CD4-positive, alpha-beta T cell treated with Interferon gamma for 1 hour (primary cell): Measurements from ENCODE around the gene C20orf204.

Experiments
- DNase-seq: peaks from one replicate; pipeline ENCODE4 v3.0.0-alpha.2; 2020

Gene C20orf204

DNA sequence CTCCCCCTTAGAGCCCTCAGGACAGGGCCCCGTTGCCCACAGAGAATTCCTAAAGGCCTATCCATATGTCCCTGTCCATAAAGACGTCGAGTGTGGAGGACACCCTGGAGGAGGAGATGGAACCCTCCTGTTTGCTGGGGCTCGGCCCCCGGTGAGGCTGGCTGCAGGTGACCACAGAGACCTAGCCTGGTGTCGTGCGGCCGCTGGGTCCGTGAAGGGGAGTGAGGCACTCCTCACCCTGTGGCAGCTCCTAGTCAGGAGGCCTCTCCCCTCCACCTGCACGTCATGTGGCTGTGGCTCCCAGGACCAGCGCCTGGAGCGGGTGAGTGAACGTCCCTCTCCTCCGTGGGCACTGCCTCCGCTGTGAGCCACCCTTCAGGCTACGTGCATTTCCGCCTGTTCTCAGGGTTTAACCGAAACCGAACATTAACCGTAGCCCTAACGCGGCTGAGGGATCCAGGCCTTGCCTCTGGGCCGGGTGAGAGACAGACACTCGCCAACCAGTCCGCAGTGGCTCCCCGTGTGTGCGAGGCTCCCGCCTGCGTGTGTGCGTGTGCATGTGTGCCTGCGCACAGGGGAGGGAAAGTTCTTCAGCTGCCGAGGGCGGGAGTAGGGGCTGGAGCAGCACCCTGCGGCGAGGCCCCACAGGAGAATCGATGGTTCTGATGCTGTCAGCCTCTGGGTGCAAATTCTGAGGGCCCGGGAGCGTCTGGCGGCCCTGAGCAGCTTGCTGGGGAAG lies 21.1 kb downstream of the C20orf204 start:
- no peak for DNase-seq

GRCh38 chr20:64057628-64058498 lies 21.9 kb downstream of the C20orf204 start:
- peak; percentile 71 for DNase-seq

DNA sequence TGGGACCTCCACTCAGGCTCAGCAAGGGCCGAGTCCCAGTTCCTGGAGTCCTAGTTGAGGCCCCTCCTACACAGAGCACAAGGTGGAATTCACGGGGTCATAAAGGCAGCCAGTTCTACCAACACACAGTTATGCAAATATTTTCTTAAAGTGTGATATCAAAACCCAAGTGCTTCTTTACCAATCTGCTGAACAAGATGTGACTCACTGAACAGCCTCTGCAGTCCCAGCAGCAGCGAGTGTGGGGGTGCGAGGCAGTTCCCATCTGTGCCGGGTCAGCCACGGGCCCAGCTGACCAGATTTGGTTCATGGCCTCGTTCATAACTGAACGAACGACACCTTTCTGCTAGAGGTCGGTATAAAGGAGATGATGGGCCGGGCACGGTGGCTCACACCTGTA lies 22.6 kb downstream of the C20orf204 start:
- no peak for DNase-seq

GRCh38 chr20:64062276-64062595 lies 26.3 kb downstream of the C20orf204 start:
- no peak for DNase-seq

DNA sequence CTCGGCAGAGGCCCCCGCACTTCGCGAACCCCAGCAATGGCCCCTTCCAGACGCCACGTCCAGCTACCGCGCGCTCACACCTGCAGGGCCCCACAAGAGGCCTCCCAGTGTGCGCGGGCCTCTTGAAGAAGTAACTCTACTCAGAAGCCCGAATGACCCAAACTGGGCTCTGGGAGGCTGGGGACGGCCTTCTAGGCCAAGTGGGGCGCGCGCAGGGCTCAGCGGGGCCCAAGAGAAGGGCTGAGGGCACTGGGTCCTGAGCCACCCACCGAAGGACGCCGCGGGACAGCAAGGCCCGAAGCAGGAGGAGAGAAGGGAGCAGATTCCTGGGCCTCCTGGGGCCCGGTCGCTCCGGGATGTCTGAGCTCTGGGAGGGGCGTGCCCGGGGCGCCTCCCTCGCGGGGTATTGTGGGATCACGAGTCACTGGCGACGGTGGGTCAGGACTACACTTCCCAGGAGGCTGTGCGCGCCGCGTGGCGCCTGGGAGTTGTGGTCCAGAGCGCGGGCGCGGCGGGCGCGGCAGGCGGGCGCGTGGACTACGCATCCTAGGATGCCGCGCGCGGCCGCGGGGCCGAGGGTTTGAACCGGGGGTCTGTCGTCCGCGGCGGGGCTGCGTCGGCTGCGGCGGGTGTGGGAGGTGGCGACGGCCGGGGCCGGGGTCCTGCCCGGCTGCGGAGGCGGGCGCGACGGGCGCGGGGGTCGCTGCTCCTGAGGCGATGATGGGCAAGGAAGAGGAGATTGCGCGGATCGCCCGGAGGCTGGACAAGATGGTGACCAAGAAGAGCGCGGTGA lies 26.8 kb downstream of the C20orf204 start, which contains the start of gene TCEA2:
Gene TCEA2 (plus strand): TSS at position 603 of the 793 bp plus-strand sequence. CDS start 115 bp downstream, at position 718.
- peak; percentile 91 for DNase-seq

DNA sequence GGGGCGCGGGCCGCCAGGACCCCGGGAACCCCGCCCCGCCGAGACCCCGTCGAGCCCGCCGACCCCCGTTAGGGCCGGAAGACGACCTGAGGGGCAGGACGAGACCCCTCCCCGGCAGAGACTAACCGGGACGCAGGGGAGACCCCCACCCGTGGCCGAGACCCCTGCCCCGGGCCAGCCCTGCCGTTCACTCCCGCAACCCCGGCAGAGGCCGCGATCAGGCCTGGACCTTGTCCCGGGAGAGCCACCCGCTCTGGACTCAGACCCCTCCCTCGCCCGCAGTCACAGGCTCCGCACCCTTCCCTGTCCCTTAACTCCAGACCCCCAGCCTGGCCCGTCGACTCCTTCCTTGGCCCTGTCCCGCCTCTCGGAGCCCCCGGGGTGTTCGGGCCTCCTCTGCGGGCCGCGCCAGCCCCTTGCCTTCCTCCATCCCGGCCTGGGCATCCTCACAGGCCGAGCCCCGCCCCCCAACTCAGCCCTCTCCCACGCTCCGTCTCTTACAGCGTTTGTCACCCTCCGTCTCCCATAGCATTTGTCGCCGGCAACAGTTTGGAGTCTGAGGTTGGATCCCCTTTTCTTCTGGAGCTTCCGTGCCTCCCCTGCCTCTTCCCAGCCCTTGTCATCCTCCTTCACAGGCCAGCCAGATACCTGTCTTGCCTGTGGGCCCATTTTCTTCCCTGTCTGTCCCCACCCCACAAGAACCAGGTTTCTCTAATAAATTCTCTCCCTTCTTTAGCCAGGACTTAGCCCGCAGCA lies 27.6 kb downstream of the C20orf204 start:
- no peak for DNase-seq

GRCh38 chr20:64064145-64064698 lies 28.2 kb downstream of the C20orf204 start:
- DNase-seq = no peak

DNA sequence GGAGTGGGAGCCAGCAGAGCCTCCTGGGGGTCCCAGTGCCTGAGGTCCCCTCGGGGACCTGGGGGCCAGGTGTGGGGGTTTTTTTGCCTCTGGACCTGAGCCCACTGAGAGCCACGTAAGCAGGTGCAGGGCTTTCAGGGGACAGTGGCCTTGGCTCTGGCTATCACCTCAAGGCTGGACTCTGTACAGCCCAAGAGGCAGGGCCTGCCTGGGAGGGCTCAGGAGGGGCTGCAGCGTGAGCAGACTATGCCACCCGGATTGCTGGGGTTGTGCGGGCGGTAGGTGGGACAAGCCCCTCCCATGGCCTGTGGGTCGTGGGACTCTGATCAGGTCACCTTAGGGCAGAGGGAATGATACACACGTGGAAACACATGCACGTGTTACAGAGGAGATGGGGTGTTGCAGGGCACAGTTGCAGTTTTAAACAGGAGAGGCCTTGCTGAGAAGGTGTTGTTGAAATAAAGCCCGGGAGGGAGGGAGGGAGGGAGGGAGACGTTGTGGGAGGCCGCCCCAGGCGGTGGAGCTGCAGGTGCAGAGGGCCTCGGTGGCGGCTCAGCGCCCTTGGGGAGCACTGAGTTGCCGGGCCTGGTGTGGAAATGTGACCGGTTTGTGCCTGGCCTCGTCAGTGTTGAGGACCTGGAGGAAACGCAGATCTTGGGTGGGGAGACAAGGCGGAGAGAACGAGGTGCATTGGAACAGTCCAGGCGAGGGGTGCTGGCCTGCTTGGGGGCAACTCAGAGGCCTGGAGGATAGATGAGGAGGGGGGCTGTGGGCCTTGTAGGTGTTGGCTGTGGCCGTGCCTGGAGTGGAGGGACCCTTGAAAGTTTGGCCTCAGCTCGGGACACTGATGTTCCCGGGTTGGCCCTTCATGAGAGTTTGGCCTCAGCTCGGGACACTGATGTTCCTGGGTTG lies 29.3 kb downstream of the C20orf204 start:
- no peak for DNase-seq

DNA sequence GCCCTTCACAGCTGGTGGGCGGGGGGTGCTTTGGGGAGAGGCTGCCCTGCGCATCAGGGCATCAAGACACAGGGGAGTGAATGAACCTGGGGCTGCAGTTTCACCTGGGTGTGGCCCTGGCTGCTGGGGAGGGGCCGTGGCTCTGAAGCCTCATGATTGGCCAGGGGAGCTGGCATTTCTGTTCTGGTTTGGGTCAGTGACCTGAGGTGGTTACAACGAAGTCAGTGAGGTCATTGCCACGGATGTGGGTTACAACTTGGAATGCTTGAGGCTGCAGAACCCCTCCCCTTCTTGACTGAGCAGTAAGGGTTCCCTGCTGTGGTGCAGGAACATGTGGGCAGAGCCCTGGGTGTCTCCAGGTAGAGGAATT lies 30.0 kb downstream of the C20orf204 start:
- peak; percentile 71 for DNase-seq

GRCh38 chr20:64067005-64067632 lies 31.1 kb downstream of the C20orf204 start:
- DNase-seq = no peak

GRCh38 chr20:64067733-64068307 lies 31.8 kb downstream of the C20orf204 start:
- no peak for DNase-seq

- no peak for DNase-seq
These were observed 32.6 kb downstream of the C20orf204 start for GRCh38 chr20:64068386-64069208.

DNA sequence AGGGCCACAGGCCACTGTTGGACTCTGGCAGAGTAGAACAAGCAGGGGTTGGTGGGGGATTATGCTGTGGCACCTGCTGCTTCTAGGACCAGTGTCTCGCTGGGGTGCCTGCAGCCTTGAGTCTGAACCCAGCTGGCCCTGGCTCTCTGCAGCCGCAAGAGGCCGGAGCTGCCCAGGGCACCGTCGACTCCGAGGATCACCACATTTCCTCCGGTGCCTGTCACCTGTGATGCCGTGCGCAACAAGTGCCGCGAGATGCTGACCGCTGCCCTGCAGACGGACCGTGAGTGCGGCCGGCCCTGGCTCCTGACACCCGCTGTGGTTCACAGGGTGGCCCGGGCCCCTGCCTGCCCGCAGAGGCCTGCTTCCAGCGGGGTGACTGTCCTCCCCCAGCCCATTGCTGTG lies 33.2 kb downstream of the C20orf204 start:
- no peak for DNase-seq

GRCh38 chr20:64069614-64070243 lies 33.7 kb downstream of the C20orf204 start:
- DNase-seq = no peak

DNA sequence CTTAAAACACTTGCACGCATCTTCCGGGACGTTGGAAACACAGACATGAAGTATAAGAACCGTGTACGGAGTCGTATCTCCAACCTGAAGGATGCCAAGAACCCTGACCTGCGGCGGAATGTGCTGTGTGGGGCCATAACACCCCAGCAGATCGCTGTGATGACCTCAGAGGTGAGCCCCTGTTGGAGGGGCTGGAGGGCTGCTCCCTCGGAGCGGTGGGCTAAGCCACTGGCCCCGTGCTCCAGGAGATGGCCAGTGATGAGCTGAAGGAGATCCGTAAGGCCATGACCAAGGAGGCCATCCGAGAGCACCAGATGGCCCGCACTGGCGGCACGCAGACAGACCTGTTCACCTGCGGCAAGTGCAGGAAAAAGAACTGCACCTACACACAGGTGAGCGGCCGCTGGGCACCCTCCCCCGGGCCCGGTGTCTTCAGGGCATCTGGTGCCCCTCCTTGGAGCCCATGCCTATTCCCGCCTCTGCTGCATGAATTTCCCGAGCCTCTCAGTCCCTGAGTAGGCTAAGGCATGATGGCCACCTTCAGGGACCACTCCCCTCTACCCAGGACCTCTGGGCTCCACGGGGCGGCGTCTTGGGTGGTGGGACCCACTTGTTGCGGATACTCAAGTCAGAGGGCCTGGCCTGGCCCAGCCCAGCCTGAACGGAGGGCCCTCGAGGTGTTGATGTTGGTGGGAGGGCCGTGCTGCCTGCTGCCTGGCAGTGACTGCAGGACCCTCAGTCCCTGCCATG lies 34.4 kb downstream of the C20orf204 start:
- DNase-seq = no peak

- no peak for DNase-seq
These were observed 35.7 kb downstream of the C20orf204 start for GRCh38 chr20:64071341-64072332.
